ENCODE results near the gene UNC13B. TPM values are rescaled to one million over a fixed set of nuclear protein-coding genes. Genes with fewer than 3 reads are reported as not detected.
"Not testable (repeated sequence)": the region's sequence is repeated elsewhere in the genome, so short reads cannot be mapped to it uniquely, and the experiment has no call there.

The UNC13B gene
- polyA plus RNA-seq, 10 donors = 13.0 to 27.3 (median 17.7) TPM

DNA sequence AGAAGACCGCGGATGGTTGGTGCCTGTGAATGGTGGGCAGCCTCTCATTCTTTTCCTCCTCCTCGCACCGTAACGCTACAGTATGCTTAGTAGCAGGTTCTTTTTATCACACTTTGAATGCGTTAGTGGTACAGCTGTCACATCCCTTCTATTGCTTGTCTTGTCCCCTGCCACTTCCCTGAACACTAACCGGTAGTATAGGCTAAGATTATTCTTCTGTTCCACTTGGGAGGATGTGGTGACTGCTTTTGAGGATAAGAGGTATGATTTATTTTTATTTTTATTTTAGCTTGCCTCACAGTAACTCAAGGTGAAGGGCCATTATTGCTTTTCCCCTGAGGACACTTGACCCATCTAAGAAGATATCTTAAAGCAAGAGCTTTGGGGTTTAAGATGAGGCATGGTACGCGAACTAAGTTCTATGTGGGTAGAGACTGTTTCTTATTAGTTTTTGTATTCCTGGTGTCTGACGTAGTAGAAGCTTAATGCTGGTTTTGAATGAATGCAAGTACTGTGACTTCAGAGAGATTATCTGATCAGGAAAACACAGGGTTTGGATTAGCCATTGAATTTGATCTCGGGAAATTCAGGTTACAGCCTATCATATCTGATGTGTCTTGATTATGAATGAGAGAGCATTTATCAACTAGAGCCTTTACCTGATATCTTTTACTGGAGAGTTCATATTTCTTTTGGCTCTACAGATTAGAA lies 951 bp downstream of the UNC13B start:
- peak in 1 of 3 donors; percentile 4 for DNase-seq

DNA sequence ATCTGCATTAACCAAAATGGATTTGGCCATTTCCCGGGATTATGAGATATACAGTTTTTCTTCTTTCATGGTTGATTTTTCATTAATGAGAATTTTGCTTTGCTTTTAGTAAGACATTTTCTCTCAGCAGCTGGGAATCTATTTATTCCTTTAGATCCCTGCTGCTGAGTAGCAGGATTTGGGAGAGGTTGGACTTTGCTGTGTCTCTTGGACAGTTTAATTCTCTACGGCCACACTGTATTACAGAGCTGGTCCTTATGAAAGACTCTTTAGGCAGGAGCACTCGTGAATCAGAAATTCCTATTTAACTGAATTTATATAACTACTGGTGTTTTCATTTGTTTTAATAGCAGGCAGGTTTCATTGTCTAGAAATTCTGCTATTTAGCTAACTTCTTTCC lies 1.6 kb downstream of the UNC13B start:
- peak in 2 of 3 donors; percentile 2 to 15 for DNase-seq

DNA sequence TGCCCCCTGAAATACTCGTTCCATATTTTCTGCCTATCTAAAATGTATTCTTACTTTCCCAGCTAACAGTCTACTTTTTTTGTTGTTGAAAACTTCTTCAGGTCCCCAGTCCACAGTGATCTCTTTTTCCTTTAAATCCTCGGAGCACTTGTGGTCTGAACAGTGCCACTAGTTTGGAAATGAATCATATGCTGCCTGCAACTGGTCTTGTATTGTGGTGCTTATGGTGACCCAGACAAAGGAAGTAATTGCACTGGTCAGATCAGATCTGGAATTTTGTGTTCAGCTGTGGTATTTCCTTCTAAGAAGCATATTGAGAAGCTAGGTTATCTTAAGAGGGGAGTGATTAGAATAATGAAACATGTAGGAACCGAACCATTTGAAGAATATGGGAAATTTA lies 2.9 kb downstream of the UNC13B start:
- no peak for DNase-seq

DNA sequence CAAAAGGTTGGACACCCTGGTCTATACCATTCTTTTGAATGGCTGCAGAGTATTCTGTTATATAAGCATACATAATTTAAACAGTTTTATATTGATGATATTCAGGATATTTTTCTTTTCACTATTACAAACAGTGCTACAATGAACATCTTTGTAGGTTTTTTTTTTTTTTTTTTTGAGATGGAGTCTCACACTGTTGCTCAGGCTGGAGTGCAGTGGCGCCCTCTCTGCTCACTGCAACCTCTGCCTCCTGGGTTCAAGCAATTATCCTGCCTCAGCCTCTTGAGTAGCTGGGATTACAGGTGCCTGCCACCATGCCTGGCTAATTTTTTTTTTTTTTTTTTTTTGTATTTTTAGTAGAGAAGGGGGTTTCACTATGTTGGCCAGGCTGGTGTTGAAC lies 5.6 kb downstream of the UNC13B start:
- DNase-seq = not testable (repeated sequence)

DNA sequence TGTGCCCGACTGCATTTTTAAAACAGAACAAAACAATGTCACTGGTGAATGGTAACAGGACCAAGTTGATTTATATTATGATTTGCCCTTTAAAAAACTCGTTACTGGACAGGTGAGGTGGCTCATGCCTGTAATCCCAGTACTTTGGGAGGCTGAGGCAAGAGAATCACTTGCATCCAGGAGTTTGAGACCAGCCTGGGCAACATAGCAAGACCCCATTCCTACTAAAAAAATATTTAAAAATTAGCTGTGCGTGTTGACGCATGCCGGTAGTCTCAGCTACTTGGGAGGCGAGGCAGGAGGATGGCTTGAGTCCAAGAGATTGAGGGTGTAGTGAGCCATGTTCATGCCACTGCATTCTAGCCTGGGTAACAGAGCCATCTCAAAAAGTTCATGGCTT lies 7.2 kb downstream of the UNC13B start:
- DNase-seq = no peak

DNA sequence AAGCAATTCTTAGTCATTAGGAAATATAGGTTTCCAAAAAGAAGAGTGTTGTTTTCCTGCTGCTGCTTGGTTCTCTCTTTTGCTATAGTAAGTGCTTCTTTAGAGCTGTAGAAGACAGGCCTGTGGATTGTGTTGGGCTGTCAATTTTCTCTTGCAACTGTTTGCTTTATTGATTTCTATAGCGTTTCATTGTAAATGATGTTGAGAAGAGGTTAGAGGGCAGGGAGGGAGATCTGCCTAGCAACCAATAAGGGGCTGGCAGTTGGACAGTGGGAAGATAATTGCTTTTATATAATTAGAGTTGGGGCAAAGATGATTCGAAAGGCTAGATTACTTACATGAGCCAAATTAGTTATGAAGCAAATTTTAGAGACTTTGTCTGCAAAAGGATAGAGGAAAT lies 11.1 kb downstream of the UNC13B start:
- no peak for DNase-seq

DNA sequence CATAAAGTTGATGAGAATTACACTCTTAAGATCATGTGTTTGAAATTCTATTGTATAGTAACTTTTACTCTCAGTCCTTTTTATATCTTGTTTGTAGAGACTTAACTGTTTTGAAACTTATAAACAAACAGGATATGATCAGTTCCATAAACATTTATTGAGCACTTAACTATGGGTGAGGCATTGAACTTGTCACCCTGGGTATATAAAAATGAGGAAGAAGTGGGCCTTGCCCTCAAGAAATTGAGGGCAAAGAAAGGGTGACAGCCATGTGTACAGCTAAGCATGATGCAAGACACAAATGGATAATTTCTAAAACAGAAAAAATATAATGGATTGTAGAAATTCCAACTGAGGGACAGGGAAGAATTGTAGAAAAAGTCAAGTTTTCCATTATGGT lies 15.7 kb downstream of the UNC13B start:
- no peak for DNase-seq

DNA sequence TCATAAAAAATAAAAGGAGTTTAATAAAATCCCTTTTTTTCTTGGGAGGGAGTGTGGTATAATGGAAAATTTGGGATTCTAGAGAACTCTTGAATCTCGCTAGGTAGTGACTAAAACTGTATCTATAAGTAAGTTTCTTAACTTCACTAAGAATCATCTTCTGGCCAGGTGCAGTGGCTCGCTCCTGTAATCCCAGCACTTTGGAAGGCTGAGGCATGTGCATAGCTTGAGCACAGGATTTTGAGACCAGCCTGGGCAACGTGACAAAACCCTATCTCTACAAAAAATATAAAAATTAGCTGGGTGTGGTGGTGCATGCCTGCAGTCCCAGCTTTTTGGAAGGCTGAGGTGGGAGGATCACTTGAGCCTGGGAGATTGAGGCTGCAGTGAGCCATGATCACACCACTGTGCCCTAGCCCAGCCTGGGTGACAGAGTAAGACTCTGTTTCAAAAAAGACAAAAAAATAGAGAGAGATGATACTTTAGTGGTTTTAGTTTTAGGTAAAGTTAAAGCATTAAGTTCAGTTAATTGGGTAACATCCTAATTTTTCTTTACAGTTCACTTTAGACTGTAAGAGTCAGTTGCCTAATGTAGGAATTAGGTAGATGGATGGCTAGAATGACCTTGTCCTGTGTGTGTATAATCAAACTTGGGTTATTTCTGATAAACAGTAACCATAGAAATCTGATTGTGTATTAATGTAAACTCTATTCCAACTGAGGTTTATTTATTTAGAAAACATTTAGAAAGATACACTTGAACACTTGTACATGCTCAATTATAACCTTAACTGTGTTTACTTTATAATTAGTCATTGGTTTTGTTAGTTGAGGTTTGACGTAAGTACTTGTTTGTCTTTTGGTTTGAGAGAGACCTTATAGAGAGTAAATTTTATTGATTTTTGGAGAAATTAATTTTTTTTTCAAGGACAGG lies 17.8 kb downstream of the UNC13B start:
- no peak for DNase-seq

DNA sequence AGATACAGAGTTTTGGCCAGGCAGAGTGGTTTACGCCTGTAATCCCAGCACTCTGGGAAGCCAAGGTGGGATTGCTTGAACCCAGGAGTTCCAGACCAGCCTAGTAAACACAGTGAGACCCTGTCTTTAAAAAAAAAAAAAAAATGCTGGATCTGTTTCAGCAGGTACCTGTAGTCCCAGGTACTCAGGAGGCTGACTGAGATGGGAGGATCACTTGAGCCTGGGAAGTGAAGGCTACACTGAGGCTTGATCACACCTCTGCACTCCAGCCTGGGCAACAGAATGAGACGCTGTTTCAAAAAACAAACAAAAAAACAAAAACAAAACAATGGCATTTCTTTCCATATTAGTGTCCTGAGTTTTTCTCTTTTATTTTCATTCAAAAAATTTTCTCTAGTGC lies 19.0 kb downstream of the UNC13B start:
- DNase-seq = no peak

DNA sequence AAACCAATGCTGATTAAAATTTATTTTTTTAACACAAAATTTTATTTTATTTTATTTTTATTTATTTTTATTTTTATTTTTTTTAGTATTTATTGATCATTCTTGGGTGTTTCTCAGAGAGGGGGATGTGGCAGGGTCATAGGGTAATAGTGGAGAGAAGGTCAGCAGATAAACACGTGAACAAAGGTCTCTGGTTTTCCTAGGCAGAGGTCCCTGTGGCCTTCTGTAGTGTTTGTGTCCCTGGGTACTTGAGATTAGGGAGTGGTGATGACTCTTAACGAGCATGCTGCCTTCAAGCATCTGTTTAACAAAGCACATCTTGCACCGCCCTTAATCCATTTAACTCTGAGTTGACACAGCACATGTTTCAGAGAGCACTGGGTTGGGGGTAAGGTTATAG lies 20.6 kb downstream of the UNC13B start:
- not testable (repeated sequence) for DNase-seq

DNA sequence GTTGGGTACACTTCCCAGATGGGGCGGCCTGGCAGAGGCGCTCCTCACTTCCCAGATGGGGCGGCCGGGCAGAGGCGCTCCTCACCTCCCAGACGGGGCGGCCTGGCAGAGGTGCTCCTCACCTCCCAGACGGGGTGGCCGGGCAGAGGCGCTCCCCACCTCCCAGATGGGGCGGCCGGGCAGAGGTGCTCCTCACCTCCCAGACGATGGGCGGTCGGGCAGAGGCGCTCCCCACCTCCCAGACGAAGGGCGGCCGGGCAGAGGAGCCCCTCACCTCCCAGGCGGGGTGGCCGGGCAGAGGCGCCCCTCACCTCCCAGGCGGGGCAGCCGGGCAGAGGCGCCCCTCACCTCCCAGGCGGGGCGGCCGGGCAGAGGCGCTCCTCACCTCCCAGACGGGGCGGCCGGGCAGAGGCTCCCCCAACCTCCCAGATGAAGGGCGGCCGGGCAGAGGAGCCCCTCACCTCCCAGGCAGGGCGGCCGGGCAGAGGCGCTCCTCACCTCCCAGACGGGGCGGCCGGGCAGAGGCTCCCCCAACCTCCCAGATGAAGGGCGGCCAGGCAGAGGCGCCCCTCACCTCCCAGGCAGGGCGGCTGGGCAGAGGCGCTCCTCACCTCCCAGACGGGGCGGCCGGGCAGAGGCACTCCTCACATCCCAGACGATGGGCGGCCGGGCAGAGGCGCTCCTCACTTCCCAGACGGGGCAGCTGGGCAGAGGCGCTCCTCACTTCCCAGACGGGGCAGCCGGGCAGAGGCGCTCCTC lies 21.4 kb downstream of the UNC13B start:
- DNase-seq = not testable (repeated sequence)

DNA sequence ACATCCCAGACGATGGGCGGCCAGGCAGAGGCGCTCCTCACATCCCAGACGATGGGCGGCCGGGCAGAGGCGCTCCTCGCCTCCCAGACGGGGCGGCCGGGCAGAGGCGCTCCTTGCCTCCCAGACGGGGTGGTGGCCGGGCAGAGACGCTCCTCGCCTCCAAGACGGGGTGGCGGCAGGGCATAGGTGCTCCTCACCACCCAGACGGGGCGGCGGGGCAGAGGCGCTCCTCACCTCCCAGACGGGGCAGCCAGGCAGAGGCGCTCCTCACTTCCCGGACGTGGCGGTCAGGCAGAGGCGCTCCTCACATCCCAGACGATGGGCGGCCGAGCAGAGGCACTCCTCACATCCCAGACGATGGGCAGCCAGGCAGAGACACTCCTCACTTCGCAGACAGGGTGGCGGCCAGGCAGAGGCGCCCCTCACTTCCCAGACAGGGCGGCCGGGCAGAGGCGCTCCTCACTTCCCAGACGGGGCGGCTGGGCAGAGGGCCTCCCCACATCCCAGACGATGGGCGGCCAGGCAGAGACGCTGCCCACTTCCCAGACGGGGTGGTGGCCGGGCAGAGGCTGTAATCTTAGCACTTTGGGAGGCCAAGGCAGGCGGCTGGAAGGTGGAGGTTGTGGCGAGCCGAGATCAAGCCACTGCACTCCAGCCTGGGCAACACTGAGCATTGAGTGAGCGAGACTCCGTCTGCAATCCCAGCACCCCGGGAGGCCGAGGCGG lies 22.1 kb downstream of the UNC13B start:
- not testable (repeated sequence) for DNase-seq

DNA sequence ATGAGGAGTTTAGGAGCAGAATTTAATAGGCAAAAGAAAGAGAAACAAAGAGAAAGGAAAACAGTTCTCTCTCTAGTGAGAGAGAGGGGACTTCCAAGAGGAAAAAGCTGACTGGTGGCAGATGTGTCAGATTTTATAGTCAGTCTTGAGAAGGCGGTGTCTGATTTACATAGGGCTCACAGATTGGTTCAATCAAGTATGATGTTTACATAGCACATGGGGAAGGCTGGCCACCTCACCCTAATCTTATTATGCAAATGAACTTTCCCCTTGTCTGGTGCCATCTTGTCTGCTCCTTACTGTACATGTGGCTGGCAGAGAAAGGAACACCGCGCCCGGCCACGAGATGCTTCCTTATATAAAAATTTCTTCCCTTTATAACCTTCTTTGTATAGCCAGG lies 24.7 kb downstream of the UNC13B start:
- DNase-seq = no peak

DNA sequence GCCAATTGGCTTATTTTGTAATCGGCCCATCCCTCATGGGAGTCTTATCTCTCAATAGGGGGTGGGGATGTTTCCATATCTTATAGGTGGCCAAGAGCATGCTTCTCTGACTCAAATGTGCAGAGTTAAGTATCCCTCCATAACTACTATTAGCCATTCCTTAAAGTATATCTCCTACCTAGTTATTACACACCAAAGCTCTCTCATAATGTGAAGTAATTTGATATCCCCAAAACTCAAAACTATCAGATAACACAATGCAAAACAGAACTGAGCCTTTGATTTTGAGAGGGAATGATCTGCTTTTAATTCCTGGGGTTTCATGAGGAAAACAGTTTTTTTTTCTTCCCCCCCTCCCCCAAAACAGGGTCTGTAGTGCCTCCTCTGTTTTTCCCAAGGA lies 28.4 kb downstream of the UNC13B start:
- no peak for DNase-seq

DNA sequence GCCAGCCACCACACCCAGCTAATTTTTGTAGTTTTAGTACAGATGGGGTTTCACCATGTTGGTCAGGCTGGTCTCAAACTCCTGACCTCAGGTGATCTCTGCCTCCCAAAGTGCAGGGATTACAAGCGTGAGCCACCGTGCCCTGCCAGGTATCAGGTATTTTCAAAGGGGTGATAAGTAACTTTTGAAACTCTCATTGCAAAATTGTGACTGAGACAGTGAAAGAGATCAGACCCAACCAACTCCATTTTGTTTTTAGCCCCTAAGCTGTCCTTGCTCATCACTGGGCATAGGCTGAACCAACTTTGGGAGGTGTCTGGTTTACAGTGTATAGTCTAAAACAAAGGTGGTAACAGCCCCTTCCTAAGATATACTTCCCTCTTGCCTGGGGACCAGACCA lies 29.3 kb downstream of the UNC13B start:
- DNase-seq = no peak

DNA sequence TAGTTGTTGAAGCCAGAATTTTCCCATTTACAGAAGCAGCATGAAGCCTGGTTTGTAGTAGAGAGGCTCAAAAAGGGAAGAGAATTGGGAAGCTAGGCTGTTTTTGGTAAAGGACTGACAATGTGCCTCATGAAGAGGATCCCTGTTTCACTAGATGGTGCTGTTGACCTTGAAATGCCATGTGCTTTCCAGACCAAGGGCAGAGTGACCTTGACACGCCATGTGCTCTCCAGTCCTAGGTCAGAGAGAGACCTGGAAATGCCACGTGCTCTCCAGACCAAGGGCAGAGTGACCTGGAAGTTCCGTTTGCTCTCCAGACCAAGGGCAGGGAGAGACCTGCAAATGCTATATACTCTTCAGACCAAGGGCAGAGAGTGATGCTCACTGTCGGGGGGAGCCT lies 32.0 kb downstream of the UNC13B start:
- no peak for DNase-seq

DNA sequence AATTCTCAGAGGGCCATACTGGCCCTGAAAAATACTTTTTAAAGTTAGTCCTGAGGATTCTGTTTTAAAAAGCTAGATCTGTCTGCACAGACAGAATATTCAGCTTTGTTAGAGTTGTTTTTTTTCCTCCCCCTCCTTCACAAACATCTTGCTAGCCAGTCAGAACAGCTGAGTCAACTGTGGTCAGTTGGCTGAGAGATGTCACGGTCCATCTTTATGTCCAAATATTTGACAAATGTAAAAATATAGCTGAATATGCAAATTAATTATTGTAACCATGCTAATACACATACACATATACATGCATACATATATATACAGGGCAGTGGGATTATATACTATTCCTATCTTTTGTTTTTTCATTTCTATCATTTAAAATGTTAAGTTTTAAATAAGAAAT lies 33.9 kb downstream of the UNC13B start:
- no peak for DNase-seq

DNA sequence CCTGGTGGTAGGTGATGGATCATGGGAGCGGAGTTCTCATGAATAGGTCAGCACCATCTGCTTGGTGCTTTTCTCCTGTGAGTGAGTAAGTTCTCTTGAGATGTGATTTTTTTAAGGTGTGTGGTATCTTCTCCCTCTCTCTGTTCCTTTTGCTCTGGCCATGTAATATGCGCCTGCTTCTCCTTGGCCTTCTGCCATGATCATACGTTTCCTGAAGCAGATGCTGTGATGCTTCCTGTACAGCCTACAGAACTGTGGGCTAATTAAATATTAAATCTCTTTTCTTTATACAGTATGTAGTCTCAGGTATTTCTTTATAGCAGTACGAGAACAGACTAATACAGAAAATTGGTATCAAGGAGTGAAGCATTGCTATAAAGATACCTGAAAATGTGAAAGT lies 36.4 kb downstream of the UNC13B start:
- no peak for DNase-seq

DNA sequence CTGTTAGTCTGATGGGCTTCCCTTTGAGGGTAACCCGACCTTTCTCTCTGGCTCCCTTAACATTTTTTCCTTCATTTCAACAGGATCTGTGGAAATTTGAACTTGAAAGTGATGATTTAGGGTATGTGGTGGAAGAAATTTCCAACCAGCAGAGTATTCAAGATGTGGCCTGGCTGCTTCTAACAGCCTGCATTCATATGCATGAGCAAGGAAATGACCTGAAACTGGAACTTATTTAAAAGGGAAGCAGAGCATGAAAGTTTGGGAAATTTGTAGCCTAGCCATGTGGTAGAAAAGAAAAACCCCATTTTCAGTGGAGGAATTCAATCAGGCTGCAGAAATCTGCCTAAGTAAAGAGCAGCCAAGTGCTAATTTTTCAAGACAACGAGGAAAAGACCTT lies 41.7 kb downstream of the UNC13B start:
- no peak for DNase-seq

DNA sequence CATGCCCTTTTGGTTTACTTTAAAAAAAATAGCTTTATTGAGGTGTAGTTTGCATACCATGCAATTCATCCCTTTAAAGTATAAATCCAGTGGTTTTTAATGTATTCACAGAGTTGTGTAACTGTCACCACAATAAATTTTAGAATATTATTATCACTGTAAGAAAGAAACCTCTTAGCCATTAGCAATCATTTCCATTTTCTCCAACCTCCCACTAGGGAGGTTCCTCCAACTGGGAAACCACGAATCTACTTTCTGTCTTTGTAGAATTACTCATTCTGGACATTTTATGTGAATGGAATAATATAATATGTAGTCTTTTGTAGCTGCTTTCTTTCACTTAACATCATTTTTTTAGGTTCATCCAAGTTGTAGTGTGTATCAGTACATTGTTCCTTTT lies 43.5 kb downstream of the UNC13B start:
- DNase-seq = no peak

DNA sequence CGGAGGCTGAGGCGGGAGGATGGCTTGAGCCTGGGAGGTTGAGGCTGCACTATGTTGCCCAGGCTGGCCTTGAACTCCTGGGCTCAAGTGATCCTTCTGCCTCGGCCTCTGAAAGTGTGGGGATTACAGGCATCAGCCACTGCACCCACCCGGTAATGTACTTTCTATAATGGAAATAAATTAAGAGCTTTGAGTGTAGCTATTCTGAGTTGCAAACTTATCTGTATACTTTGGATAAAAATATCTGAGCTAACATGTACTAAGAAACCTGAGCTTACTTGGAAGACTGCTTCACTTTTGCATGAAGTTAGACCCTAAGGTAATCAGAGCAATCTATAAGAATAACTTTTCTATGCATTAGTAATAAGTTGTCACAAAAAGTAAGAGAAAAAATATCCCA lies 50.0 kb downstream of the UNC13B start:
- no peak for DNase-seq

Measured in muscle of back (tissue), 11 donors.